GM19351 (cell line): ENCODE results near the gene DNAJC13.
"Not testable (repeated sequence)": the region's sequence is repeated elsewhere in the genome, so short reads cannot be mapped to it uniquely, and the experiment has no call there.

Experiments
- ATAC-seq: cut with Tn5 transposase; IDR thresholded peaks from one replicate; pipeline ENCODE4 v1.9.1; 2021; ENCODE audit warnings: mild to moderate bottlenecking, moderate library complexity; ENCODE audit not compliant: unreplicated experiment

The DNAJC13 gene, protein sequence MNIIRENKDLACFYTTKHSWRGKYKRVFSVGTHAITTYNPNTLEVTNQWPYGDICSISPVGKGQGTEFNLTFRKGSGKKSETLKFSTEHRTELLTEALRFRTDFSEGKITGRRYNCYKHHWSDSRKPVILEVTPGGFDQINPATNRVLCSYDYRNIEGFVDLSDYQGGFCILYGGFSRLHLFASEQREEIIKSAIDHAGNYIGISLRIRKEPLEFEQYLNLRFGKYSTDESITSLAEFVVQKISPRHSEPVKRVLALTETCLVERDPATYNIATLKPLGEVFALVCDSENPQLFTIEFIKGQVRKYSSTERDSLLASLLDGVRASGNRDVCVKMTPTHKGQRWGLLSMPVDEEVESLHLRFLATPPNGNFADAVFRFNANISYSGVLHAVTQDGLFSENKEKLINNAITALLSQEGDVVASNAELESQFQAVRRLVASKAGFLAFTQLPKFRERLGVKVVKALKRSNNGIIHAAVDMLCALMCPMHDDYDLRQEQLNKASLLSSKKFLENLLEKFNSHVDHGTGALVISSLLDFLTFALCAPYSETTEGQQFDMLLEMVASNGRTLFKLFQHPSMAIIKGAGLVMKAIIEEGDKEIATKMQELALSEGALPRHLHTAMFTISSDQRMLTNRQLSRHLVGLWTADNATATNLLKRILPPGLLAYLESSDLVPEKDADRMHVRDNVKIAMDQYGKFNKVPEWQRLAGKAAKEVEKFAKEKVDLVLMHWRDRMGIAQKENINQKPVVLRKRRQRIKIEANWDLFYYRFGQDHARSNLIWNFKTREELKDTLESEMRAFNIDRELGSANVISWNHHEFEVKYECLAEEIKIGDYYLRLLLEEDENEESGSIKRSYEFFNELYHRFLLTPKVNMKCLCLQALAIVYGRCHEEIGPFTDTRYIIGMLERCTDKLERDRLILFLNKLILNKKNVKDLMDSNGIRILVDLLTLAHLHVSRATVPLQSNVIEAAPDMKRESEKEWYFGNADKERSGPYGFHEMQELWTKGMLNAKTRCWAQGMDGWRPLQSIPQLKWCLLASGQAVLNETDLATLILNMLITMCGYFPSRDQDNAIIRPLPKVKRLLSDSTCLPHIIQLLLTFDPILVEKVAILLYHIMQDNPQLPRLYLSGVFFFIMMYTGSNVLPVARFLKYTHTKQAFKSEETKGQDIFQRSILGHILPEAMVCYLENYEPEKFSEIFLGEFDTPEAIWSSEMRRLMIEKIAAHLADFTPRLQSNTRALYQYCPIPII (N-terminal part only)

DNA sequence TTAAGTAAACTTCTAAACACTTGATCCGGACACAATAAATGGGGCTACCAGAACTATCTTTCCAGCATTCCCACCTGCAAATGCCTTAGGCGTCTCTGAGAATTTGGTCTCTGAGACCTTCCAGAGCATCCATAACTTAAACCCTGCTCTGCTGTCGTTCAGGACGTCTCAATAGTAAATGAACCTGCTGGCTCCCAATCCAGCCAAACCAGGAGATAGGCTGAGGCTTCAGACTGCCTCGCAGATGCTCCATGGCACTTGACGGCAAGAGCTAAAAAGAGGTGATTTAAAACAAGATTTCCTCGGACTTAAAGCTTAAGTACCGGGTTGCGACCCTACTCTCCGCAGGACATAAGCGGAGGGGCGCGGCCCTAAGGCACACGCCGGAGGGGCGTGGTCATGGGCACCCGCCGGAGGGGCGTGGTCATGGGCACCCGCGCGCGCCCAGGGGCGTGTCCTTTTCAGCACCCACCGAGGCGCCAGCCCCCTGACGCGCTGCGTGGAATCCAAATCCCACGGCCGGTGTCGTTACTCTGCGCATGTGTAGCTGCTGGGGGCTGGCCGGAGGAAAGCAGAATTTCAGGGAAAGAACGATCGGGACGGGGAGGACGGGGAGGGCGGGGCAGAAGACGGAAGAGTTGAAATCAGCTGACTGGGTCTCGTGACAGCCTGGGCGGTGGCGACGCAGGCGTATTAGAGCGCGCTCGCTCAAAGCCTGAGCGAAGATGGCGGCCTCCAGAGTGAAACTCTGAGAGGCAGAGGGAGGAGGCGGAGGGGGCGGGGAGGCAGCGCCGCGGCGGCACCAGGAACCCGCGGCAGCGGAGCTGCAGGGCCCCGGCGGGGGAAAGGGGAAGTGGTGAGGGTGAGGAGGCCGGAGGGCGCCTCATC, at the start of gene DNAJC13:
DNAJC13 (plus strand) TSS at position 696 of the 888 bp plus-strand sequence. CDS start 17,049 bp downstream, outside the sequence.
- peak; percentile 84 for ATAC-seq

DNA sequence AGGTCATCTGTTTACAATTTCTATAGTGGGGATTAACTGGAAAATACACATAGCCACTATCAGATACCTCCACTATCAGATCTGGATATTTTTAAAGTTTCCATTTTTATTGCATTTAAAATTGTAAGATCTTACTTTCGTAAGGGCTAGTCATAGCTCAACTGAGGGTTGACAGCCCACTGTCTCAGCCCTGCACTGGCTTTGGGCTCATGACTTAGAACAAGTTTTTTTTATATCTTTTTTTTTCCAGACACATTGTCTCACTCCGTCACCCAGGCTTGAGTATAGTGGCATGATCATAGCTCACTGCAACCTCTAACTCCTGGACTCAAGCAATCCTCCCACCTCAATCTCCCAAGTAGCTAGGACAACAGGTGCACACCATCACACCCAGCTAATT, 48.8 kb upstream of the DNAJC13 start:
- no peak for ATAC-seq

DNA sequence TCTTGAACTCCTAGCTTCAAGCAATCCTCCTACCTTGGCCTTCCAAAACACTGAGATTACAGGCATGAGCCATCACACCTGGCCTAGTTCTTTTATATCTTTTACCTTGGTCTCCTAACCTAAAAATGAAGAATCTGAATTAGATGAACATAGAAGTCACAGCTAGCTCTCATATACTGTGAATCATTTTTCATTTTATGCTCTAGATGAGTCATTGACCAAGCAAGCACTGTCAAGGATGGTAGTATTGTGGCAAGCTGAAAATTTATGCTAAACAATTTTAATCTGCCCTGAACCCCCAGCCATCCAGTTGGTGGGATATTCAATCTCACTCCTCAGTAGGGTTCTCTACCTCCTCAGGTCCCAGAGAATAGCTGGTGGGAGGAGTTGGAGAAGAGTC, 48.3 kb upstream of the DNAJC13 start:
- ATAC-seq = no peak

DNA sequence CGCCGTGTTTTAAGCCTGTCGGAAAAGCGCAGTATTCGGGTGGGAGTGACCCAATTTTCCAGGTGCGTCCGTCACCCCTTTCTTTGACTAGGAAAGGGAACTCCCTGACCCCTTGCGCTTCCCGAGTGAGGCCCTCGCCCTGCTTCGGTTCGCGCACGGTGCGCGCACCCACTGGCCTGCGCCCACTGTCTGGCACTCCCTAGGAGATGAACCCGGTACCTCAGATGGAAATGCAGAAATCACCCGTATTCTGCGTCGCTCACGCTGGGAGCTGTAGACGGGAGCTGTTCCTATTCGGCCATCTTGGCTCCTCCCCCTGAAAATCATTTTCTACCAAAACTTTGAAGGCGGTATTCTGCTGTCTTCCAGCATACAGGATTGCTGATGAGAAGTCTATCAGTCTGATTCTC, 40.4 kb upstream of the DNAJC13 start:
- not testable (repeated sequence) for ATAC-seq

DNA sequence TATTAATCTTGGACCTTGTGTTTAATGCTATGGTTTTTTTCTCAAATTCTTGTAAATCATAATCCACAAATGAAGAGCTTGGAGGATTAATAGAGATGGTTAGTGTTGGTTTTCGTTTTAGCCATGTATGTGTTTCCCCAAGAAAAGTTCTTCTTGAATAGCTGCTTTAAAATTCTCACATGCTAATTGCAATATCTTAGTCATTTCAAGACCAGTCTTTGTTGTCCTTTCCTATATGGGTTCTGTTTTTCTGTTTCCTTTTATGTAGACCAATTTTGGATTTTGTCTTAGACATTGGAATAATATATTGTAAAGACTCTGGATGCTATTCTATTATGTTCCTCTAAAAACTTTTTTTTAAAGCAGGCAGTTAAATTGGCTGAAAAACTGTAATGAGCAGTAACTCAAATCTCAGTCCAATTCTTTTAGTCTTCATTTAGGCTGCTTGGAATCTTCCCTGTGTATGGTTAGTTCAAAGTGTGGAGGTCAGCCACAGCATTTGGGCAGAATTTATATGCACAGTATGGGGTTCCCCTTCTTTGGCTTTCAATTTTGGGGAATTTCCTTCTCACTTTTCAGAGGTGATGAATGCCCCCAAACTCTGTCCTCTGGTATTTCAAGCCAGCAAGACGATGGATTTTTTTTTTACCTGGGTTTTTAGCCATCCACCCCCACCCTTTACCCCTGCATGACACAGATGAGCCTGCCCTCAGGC, 39.1 kb upstream of the DNAJC13 start:
- ATAC-seq = peak; percentile 51

DNA sequence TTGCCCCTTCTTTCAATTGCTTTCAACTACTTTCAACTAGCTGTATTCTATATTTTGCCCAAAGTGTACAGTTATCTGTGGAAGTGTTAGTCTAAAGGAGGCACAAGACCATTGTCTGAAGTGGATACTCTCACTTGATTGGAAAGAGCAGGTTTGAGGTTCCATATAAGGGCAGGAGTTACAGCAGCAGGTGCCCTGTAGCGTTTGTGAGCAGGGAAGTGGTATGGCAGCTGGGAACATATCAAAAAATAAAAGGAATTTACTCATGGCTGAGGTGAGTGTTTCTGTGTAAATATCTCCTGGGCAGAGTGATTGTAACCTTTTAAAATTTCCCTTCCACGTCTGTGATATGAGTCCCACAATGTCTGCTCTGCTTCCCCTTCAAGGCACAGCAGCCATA, 38.5 kb upstream of the DNAJC13 start:
- no peak for ATAC-seq

DNA sequence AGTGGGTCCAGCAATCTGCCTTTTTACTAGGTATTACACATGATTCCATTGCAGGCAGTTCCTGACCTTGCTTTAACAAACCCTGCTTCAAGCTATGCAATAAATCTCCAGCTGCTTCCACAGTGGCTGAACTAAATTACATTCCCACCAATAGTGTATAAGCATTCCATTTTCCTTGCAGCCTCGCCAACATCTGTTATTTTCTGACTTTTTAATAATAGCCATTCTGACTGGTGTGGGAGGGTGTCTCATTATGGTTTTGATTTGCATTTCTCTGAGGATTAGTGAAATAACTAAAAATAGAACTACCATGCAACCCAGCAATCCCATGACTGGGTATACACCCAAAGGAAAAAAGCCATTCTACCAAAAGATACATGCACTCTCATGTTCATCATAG, 36.4 kb upstream of the DNAJC13 start:
- no peak for ATAC-seq

DNA sequence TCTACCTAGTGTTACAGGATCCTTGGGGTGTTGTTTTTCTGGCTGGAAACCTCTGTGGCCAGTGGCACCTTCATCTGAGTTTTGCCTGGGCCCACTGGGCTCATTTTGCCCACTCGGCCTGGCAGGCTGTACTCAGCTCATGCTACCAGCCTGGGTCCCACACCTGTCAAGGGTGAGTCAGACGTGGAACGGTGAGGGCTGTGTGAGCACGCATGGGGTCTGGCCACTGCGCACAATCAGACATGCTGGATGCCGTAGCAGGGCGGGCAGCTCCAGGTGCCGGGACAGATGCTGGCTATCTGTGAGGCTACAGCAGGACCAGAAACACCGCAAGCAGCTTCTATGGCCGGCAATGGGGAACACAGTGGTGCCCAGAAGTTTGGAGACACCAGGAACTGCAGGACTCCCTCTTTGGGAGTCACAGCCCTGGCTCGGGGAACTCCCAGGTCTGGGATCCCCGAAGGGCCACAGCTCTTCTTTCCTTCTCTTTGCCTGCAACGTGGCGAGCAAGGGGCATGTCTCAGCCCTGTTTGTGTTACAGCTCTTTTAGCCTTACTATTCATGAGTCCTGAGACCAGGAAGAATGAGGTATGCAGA, 35.9 kb upstream of the DNAJC13 start:
- no peak for ATAC-seq

DNA sequence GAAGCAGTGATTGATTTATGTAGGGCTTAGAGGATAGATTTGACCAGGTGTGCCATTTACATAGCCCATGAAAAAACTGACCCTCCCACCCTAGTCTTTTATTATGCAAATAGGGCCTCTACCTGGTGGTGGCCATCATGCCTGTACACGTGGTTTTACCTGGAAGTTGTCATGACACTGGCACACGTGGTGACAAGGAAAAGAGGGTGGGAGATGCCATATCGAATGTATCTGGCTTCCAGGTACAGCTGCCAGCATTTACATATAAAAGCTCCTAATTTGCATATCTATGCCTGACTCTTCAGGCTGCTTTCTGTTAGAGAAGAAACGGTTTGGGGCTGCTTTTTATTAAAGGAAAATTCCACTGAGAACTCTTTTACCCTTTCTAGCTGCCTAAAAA, 35.0 kb upstream of the DNAJC13 start:
- no peak for ATAC-seq

DNA sequence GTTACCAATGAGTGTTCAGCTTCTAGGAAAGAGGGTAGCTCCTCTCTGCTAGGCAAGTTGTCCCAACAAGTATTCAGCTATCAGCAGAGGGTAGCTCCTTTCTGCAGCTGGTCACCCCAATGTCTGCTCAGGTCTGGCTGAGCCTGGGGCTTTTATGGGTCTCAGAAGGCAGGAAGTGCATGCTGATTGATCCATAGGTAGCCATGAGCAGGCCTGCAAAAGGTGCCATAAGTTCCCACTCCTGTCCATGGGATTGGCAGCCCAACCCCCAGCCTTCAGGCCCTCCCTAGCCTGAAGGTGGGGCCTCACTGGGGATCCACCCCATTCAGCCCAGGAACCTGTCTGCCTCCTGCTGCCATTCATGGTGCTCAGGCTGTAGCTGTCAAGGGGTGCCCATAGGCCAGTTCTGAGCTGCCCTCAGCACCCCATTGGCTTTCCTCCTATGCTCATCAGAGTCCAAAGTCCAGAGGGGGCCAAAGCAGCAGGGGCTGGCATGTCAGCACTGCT, 34.6 kb upstream of the DNAJC13 start:
- no peak for ATAC-seq

DNA sequence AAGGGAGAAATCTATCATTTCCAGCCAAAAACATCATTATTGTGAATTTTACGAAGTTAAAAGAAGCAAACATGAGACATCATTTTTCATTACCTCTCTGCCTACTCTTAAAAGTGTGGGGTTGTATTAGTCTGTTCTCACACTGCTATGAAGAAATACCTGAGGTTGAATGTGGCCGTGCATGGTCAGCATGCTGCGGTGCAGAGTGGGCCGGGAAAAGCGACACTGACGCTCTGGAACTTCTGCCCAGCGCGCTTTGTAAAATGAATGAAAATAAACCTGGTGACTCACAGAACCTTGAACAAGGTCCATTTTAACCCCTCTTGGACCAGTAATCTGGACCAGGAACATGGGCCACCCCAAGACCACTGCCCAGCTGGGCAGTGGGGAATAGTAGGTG, 31.0 kb upstream of the DNAJC13 start:
- no peak for ATAC-seq

DNA sequence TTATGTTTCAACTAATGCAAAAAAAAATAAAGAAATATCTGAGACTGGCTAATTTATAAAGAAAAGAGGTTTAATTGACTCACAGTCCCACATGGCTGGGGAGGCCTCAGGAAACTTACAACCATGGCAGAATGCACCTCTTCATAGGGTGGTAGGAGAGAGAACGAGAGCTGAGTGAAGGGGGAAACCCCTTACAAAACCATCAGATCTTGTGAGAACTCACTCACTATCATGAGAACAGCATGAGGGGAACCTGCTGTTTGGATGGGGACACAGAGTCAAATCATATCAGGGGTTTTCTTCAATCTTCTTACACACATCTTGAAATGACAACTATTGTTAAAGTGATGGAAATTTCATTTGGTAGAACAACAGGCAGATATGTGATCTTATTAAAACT, 24.6 kb upstream of the DNAJC13 start:
- ATAC-seq = peak; percentile 75

DNA sequence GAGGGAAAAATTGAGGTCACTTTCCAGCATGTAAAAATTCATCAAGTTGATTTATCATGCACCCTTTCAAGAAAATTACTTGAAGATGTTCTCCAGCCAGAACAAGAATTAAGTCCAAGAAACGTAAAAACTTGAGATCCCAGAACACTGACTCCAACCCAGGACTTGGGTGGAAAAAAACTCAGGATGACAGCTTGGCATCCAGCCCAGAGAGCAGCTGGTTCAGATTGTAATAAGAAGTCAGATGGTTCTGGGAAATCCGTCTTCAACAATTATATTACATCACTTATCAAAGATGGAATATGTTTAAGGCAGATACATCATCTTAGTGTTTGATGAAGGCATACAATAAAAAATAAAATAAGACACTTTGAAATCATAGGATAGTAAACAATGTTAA, 23.0 kb upstream of the DNAJC13 start:
- ATAC-seq = no peak

DNA sequence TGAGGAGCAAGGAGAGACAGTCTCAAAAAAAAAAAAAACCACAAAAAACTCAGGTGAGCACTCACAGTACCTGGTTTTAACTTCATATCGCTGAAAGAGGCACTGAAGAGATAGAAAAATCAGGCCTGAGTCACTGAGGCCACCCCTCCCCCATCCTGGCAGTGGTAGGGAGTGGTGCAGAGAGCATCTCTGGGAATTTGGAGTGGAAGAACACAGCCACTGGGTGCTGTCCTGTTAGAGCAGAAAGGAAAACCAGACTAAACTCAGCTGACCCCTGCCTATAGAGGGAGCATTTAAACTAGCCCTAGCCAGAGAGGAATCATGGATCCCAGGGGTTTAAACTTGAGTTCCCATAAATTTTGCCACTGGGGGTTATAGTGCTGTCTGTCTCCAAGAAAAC, 22.2 kb upstream of the DNAJC13 start:
- no peak for ATAC-seq

DNA sequence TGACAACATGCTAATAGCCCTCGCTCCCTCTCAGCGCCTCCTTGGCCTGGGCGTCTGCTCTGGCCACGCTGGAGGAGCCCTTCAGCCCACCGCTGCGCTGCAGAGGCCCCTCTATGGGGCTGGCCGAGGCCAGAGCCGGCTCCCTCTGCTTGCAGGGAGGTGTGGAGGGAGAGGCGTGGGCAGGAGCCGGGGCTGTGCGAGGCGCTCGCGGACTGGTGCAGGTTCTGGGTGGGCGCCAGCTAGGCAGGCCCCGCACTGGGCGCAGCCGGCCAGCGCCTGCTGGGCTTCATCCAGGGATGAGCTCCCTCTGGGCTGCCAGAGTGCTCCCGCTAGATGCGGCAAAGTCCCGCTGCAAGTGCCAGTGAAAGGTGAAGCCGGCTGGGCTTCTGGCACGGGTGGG, 21.0 kb upstream of the DNAJC13 start:
- ATAC-seq = no peak

DNA sequence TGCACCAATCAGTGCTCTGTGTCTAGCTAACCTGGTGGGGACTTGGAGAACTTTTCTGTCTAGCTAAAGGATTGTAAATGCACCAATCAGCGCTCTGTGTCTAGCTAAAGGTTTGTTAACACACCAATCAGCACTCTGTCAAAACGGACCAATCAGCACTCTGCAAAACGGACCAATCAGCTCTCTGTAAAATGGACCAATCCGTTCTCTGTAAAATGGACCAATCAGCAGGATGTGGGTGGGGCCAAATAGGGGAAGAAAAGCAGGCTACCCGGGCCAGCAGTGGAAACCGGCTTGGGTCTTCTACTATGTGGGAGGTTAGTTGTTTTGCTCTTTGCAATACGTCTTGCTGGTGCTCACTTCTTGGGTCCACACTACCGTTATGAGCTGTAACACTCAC, 20.5 kb upstream of the DNAJC13 start:
- ATAC-seq = not testable (repeated sequence)

DNA sequence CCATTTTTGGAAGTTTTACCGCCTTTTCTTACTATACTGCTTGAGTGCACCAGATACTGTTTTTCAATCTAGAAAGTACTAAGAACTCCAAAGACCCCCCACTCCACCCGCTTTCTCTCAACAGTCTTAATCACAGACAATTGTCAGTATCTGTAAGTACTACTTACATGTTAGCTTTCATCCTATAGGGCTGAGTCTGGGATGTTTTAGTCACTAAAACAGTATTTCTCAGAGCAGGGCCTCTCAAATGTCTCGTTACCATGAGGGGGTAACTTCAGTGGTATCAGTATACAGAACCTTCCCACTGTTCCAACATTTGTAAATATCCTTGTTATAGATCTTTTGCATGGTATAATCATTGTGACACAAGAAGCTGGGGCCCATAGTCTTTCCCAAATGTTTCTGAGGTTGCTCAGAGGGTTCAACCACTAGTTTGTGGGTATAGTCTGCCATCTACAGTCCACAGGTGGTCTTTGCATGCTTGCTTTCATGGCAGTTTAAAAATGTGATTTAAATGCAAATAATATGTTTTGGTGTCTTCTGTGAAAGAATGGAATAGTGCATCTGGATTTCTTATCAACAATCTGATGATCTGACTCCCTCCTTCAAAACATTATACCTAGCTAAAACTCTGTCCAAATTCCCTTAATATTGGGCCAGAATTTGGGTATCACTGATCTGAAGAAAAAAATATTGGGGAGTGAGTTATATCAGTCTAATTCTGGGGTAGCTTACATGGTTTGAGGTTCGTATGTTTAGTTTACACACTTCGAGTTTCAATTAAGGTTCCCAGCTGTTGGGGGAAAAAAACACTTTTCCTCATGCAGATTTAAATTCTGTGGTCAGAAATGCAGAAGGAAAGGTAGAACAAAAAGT, 18.0 kb upstream of the DNAJC13 start:
- ATAC-seq = peak; percentile 74

DNA sequence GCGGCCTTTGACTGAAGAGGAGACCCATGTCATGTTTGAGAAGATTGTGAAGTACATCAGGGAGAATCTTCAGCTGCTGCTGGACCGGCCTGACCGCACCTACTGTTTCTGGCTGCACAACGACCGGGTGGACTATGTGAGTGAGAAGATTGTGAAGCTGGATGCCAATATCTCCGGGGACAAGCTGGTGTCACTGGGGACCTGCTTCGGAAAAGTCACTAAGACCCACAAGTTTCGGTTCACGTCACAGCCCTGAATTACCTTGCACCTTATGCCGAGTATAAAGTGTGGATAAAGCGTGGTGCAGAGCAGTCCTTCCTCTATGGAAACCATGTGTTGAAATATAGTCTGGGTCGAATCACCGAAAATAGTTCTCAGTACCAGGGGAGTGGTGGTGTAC, 16.0 kb upstream of the DNAJC13 start:
- no peak for ATAC-seq
